K562 (cell line): ENCODE measurements around the gene FMC1. TPM values are rescaled to one million over a fixed set of nuclear protein-coding genes. Genes with fewer than 3 reads are reported as not detected.

Source experiments
- ATAC-seq: fragments of 200-7000 bp; cut with Tn5 transposase; 3 replicates; pipeline ENCODE4 v1.9.1; 2020; ENCODE audit warnings: moderate library complexity
- BruUV-seq: library from RNA; stranded (reverse); fragments of 400-500 nt; replicated peaks from 2 replicates; lab custom pipeline; 2021; lab: Mats Ljungman, UMichigan
- CTCF ChIA-PET: fragments of 300-600 bp; formaldehyde crosslinking; extraction: SDS; loops from one replicate; lab custom pipeline; 2021; ENCODE audit warnings: low intra/inter-chr PET ratio; lab: Yijun Ruan, JAX
- POLR2A ChIA-PET: fragments of 300-600, 350-650 bp; sonication (Branson Sonifier 250); formaldehyde crosslinking; extraction: SDS; loops from one replicate; lab custom pipeline; 2021; ENCODE audit warnings: antibody characterized with exemption, inconsistent platforms; lab: Yijun Ruan, JAX
- DNase-seq, 4 experiments: peaks; one replicate each; pipeline versions ENCODE4 v3.0.0 to v3.0.0-alpha.2; 2011 to 2018; ENCODE audit warnings: low spot score in 3 of 4, mixed read lengths in 3 of 4; ENCODE audit errors: extremely low read depth in 1 of 4
- FAIRE-seq: peaks from 2 replicates; lab custom pipeline; 2011; peaks lifted over from hg19 to GRCh38; lab: Jason Lieb, UNC
- H2AFZ ChIP-seq: 2 replicates; pipeline ENCODE4 v1.6.0; 2011; ENCODE audit warnings: low read depth, low read length, control low read depth, inconsistent platforms
- H3K27ac ChIP-seq: fragments of 200-600 bp; 3 replicates; pipeline ENCODE4 v1.8.0; 2011; ENCODE audit warnings: low read depth, mild to moderate bottlenecking, control low read depth, inconsistent platforms, low read length, moderate library complexity, mixed read lengths; ENCODE audit errors: extremely low read depth
- H3K27me3 ChIP-seq, 2 experiments: fragments of 300-600 bp in 1 of 2; 2 replicates in 1 of 2; 3 replicates in 1 of 2; pipeline versions ENCODE4 v1.6.0 to v1.8.0; 2011; ENCODE audit warnings: inconsistent platforms in 2 of 2, low read length in 2 of 2, mild to moderate bottlenecking in 1 of 2, mixed read lengths in 1 of 2, moderate library complexity in 1 of 2; ENCODE audit not compliant: control insufficient read depth in 2 of 2, insufficient read depth in 2 of 2
- H3K36me3 ChIP-seq: fragments of 300-600 bp; 3 replicates; pipeline ENCODE4 v1.8.0; 2011; ENCODE audit warnings: mild to moderate bottlenecking, low read length, inconsistent platforms; ENCODE audit not compliant: control insufficient read depth, insufficient read depth
- H3K4me1 ChIP-seq, 2 experiments: fragments of 200-600 bp in 1 of 2; replicated peaks in 1 of 2; 2 replicates in 1 of 2; 3 replicates in 1 of 2; pipeline versions ENCODE4 v1.5.1 to v1.8.0; 2011; ENCODE audit warnings: inconsistent platforms in 2 of 2, low read length in 2 of 2, mild to moderate bottlenecking in 1 of 2, mixed read lengths in 1 of 2, moderate library complexity in 1 of 2; ENCODE audit not compliant: control insufficient read depth in 2 of 2, insufficient read depth in 2 of 2
- H3K4me2 ChIP-seq: 2 replicates; pipeline ENCODE4 v1.6.1; 2011; ENCODE audit warnings: low read length, control low read depth, inconsistent platforms, mixed read lengths; ENCODE audit not compliant: insufficient read depth
- H3K4me3 ChIP-seq: fragments of 200-600 bp; sonication (generic), shearing (Covaris generic); 2 replicates; pipeline ENCODE4 v1.5.1; 2016; ENCODE audit warnings: control low read depth, inconsistent platforms
- H3K79me2 ChIP-seq: fragments of 200-600 bp; 3 replicates; pipeline ENCODE4 v1.8.0; 2011; ENCODE audit warnings: low read length, inconsistent platforms; ENCODE audit not compliant: control insufficient read depth, insufficient read depth
- H3K9ac ChIP-seq, 2 experiments: 2 replicates each; pipeline versions ENCODE4 v1.6.0 to v1.6.1; 2011; ENCODE audit warnings: low read depth in 2 of 2, low read length in 2 of 2, control low read depth in 1 of 2, inconsistent platforms in 1 of 2, mild to moderate bottlenecking in 1 of 2, mixed read lengths in 1 of 2; ENCODE audit not compliant: insufficient read depth in 1 of 2
- H3K9me1 ChIP-seq: one replicate; pipeline ENCODE4 v1.6.0; 2011; ENCODE audit warnings: inconsistent platforms, mild to moderate bottlenecking, low read length, moderate library complexity; ENCODE audit not compliant: control insufficient read depth, insufficient read depth
- H3K9me3 ChIP-seq: replicated peaks from 2 replicates; pipeline ENCODE4 v1.5.1; 2011; ENCODE audit warnings: low read depth, low read length, inconsistent platforms; ENCODE audit not compliant: control insufficient read depth, insufficient read depth
- H4K20me1 ChIP-seq: replicated peaks from 2 replicates; pipeline ENCODE4 v1.6.1; 2011; ENCODE audit warnings: low read length, inconsistent platforms, mixed read lengths; ENCODE audit not compliant: control insufficient read depth, insufficient read depth
- CTBP1 ChIP-seq: fragments of 450-650 bp; IDR thresholded peaks from 2 replicates; pipeline ENCODE4 v1.6.1; 2016; ENCODE audit warnings: borderline replicate concordance
- PRPF4 ChIP-seq: fragments of 200-400 bp; formaldehyde crosslinking; IDR thresholded peaks from one replicate; pipeline ENCODE4 v1.6.1; 2017; ENCODE audit warnings: low read length, low read depth, mild to moderate bottlenecking; ENCODE audit not compliant: insufficient read depth, poor library complexity, severe bottlenecking
- REST ChIP-seq, 2 experiments: fragments of 450-650 bp; formaldehyde crosslinking in 1 of 2; IDR thresholded peaks; 2 replicates each; pipeline versions ENCODE4 v1.4.0 to v1.6.1; 2014 to 2020; ENCODE audit warnings: mild to moderate bottlenecking in 2 of 2, borderline replicate concordance in 1 of 2, low read depth in 1 of 2
- TAL1 ChIP-seq: fragments of 450-650 bp; IDR thresholded peaks from 2 replicates; pipeline ENCODE4 v1.6.1; 2016; ENCODE audit warnings: mild to moderate bottlenecking
- ZNF165 ChIP-seq: fragments of 250-450 bp; sonication (Bioruptor Pico); IDR thresholded peaks from 2 replicates; pipeline ENCODE4 v1.4.0; 2020; ENCODE audit warnings: borderline replicate concordance
- ZNF449 ChIP-seq: fragments of 250-450 bp; sonication (Bioruptor Pico); IDR thresholded peaks from 2 replicates; pipeline ENCODE4 v1.8.0; 2022; ENCODE audit warnings: moderate library complexity, mild to moderate bottlenecking, inconsistent platforms
- ZNF518B ChIP-seq: fragments of 250-450 bp; sonication (Bioruptor Pico); IDR thresholded peaks from 2 replicates; pipeline ENCODE4 v1.5.0; 2021; ENCODE audit warnings: mild to moderate bottlenecking, moderate library complexity
- ZNF699 ChIP-seq: fragments of 250-450 bp; sonication (Bioruptor Pico); IDR thresholded peaks from 2 replicates; pipeline ENCODE4 v1.8.0; 2021; ENCODE audit warnings: mild to moderate bottlenecking, moderate library complexity; ENCODE audit not compliant: insufficient replicate concordance
- WGBS: fragments of 100-300 bp; shearing (Covaris generic); methylation state at CpG from one replicate; pipeline ENCODE4 v1.1.6; 2016; ENCODE audit warnings: low coverage, mixed read lengths; ENCODE audit not compliant: insufficient coverage; ENCODE audit errors: missing lambda C conversion rate; 5-methylcytosine and 5-hydroxymethylcytosine counted together
- in situ Hi-C: fragments of 300-500 bp; cut with MboI; formaldehyde crosslinking; loops from 4 replicates; pipeline ENCODE4 v1.15.0; 2018; ENCODE audit warnings: inconsistent platforms, mixed read lengths
- intact Hi-C: fragments of 100-400 bp; cut with micrococcal nuclease; formaldehyde crosslinking; loops from 2 replicates; pipeline ENCODE4 v1.14.2; 2022
- polyA plus RNA-seq, 8 experiments: library from polyadenylated mRNA; depleted of rRNA in 4 of 8; stranded (reverse) in 5 of 8; unstranded in 3 of 8; fragments of >200 nt; fragmentation: Nextera tagmentation in 2 of 8; fragmentation: Illumina TruSeq in 1 of 8; extraction: Ambion mirVana in 2 of 8; extraction: Trizol in 1 of 8; gene quantifications; 2 replicates each; pipeline versions ENCODE4 v1.2.1 to v1.2.3, GENCODE V29; 2011 to 2014; ENCODE audit warnings: inconsistent platforms in 1 of 8, missing spikeins in 1 of 8
- total RNA-seq, 7 experiments: library from RNA; depleted of rRNA in 6 of 7; stranded (reverse); fragments of >200 nt in 6 of 7; fragmentation: Illumina TruSeq in 2 of 7; extraction: Trizol in 2 of 7; gene quantifications; 2 replicates each; pipeline versions ENCODE4 v1.2.1 to v1.2.3, GENCODE V29; 2011 to 2021; ENCODE audit warnings: low replicate concordance in 1 of 7

FMC1 gene
- total and polyA plus RNA-seq, 9 of the 15 experiments (the other 6 are each of a cell fraction or from before 2014, with no cell fraction given): 14.0 to 116 (median 29.0) TPM

- peaks cover 86% of the 10 kb centered on the region for H3K79me2 ChIP-seq
- BruUV-seq: no TSS peak
- CTCF ChIA-PET: no interaction called here
- H3K4me3 ChIP-seq: no peak overlapping the region
- H3K4me2 ChIP-seq: no peak overlapping the region
- intact Hi-C loops: no loop called here
- POLR2A ChIA-PET: interaction anchor here (0.6 to 1.3 kb wide), 6 partner anchors 8 to 328 kb away, joined by 3 to 5 read pairs (median 3); no protein-coding TSS in a partner anchor
- no peaks in the 10 kb centered on the region for H3K9me1 ChIP-seq
- no peaks in the 10 kb centered on the region for H3K9me3 ChIP-seq
- H3K27ac ChIP-seq: no peak overlapping the region
- H3K36me3 ChIP-seq: peaks cover 86% of the 10 kb centered on the region
- in situ Hi-C loops: no loop called here
- no peaks in the 10 kb centered on the region for H4K20me1 ChIP-seq
- no peak overlapping the region for H2AFZ ChIP-seq
- H3K4me1 ChIP-seq: no peaks in the 10 kb centered on the region
- FAIRE-seq (no peak), DNase-seq (no peak), ATAC-seq (peak; percentile 34)
- no peaks in the 10 kb centered on the region for H3K27me3 ChIP-seq
- H3K9ac ChIP-seq: no peak overlapping the region
- WGBS: 100% methylated on average over 1 of the region's 1 CpG
- no peak for TF ChIP-seq ZNF518B (CRISPR knock-in tag)
- TF ChIP-seq CTBP1: no peak
- no peak for TF ChIP-seq TAL1
- TF ChIP-seq ZNF449 (CRISPR knock-in tag): no peak
- no peak for TF ChIP-seq ZNF165 (CRISPR knock-in tag)
- no peak for TF ChIP-seq ZNF699 (CRISPR knock-in tag)
- TF ChIP-seq PRPF4: no peak
- TF ChIP-seq REST (IDR thresholded peaks at IDR 0.05; ENCODE audit: borderline replicate concordance): no peak
- TF ChIP-seq REST (CRISPR knock-in tag; IDR thresholded peaks at IDR 0.05; ENCODE audit: low read depth): no peak
Observed at GRCh38 chr7:139393621-139394211, 52.6 kb downstream of the FMC1 start.
